Stimulated activated CD8-positive, alpha-beta memory T cell treated with anti-CD3 and anti-CD28 coated beads, Interleukin-12 subunit alpha, Interleukin-12 subunit beta, amount 100 ng/mL, for 24 hours (primary cell): Measurements from ENCODE around the gene PDE2A.

Experiments
- DNase-seq: peaks from one replicate; pipeline ENCODE4 v3.0.0-alpha.2; 2020; ENCODE audit errors: extremely low read depth

PDE2A gene

DNA sequence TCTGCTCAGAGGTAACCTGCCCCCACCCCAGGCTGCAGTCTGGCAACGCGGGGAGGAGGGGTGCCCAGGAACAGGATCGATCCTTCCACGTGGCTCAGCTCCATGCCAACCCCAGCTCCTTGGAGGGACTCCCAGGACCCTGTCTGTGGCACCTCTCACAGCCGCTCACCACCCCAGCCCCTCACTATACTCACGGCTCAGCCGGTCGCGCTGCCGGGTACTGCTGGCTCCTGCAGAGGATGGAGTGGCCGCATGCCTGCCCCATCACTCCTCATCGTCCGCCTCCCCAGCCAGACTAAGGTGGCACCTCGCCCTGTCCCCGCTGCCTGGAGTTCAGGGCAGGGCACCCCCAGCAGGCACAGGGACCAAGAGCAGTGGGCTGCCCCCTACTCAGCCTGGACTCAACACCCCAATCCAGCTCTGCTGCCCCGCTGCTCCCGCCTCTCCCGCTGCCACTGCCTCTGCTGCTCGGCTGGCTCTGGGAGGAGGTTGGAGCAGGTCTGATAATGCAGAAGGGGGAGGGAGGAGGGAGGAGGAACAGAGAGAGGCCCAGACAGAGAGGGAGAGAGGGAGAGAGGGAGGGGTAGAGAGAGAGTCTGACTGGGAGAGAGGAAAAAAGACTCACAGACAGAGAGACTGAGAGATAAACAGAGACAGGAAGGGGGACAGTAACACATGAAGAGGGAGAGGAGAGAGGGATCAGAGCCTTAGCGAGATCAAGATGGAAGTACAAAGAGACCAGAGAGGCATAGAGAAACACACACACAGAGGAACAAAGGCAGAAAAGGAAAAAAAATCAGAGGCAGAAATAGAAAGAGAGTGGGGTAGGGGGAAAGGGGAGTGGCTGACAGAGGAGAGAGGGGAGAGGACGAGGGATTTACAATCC is at the start of gene PDE2A:
Gene PDE2A, minus strand, starts transcription at position 480 of the 886 bp plus-strand sequence. Its CDS starts 215 bp downstream, at position 265.
- no peak for DNase-seq

DNA sequence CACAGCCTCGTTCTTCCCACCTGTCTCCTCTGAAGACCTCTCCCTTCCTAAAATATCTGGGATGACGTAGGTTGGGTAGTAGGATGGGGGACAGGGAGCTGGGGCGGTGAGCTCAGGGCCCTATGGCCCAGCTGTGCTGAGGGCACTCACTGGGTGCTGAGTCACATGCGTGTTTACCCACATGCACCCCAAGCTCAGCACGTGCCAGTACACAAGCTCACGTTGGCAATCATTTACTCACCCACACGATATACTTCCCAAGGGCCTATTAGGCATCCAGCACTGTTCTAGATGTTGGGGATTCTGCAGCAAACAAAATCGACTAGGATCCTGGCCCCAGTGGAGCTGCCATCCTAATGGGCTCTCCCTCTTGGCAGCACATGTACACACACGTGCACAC is 49.3 kb upstream of the PDE2A start:
- no peak for DNase-seq

DNA sequence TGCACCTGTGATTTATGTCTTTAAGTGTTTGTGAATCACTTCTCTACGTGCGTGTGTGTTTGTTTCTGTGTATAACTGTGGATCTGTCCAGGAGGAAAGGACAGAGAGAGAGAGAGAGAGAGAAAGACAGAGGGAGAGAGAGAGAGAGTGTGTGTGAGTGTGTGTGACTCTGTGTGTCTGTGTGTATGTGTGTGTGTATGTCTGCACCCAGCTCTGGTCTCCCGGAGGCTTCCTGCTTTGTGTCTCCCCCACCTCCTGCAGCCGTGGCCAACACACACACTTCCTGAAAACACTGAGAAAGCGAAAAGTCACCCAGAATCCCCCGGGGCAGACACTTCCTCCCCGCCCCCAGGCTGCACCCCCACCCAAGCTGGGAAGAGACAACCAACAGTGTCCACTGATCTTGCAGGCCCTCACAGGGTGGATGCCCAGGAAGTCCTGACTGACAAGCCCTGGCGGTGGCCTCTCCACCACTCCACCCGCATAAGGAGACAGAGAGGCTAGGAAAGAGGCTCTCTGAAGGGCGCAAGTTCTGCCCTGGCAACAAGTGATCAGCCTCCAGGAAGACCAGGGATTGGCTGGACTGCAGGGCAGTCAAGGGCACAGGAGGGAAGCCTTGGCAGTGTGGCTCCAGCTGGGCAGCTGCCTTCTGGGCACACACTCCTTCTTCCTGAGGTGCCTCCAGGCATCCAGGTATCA is 48.0 kb upstream of the PDE2A start:
- peak; percentile 58 for DNase-seq

DNA sequence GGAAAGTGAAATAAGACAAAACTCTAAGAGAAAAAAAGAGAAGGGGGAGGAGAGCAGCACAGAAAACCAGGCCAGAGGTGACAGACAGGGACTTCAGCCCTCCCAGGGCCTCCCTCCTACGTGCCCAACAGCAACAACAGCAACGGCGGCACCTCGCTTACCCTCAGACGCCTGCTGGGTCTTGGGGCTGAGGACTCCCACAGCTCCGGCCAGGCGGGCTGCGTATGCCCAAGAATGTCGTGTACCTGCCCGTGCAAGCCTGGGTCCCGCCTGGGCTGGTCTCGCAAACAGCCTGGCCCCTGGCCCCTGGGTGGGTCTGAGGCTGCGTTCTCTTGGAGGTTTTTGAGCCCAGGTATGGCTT is 47.4 kb upstream of the PDE2A start:
- DNase-seq = no peak

DNA sequence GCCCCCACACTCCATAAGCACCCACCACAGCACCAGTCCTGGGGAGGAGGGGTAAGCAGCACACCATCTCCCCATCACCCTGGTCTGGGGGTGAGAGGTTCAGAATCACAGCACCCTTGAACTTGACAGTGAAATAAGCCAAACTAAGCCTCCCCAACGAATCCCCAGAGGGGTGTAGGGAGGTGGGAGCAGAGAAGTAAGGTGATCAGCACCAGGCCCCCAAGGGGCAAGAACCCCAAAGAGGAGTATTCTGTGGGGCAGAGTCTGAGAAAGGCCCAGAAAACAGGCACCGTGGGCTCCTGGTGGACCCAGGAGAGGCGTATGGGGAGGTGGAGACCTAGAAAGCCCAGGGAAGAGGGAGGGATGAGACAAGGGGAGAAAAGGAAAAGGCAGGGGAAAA is 47.1 kb upstream of the PDE2A start:
- DNase-seq = no peak

DNA sequence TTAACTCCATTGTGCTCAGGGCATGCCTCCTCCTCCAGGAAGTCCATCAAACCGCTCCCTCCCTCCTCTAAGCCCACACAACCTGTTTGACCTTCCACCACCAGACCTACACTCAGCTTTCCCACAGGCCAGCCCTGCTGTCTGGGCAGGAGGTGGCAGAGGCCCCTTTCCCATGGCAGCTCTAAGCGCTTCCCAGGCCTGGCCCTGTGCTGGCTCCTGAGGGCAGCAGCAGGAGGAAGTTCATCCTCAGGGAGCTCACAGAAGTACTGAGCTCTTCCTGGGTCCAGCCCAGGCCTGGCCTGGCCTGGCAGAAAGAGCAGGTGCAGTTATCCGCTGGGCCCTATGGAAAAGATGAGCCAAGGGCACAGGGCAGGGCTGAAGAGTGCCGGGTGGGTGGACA is 46.6 kb upstream of the PDE2A start:
- DNase-seq = no peak

DNA sequence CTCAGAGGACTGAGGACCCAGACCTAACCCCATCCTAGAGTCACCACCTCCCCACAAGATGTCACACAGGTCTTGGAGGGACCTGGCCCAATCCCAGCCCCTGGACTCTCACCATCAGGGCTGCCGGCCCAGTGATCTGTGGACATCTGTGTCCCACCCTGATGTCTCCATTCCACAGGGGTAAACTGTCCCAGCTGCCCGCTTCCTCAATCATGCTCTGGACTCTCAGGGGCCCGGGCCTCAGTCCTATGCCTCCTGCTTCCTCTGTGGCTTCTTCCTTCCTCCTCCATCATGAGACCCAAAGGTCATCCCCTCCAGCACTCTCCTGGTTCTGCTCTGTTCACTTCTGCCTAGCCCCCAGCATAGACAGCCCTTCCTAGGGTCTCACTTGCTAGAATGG is 45.8 kb upstream of the PDE2A start:
- no peak for DNase-seq

DNA sequence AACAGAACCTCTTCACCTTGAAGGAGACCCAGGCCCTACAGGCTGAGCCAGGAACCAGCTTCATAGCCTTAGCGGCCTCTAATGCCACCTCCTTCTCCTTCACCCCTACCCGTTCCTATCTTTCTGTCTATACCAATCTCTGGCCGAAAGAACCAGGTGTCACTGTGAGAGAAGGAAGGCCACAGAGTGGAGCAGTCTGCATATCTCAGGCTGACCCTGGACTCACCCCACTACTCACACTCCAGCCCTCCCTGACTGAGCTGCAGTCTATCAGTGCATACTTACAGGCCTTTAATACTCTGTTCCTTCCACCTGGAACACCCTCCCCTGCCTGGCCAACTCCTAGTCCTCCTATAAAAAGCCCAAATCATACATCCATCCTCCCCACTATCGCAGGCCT is 45.3 kb upstream of the PDE2A start:
- no peak for DNase-seq

DNA sequence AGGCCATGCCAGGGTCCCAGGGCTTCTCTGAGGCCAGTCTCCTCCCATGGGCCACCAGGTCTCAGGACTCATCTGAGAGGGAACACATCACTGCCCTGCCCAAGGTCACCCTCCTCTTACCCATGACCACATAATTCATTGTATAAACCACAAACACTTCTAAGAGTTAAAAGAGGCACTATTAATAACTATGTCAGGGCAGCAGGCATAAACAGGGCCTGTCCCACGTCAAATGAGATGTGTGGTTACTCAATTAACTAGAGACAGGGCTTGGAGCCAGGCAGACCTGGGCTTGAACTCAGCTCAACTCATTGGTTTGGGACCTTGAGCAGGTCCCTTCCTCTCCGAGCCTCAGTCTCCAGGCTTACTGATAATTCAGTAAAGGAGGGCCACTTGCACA is 44.9 kb upstream of the PDE2A start:
- DNase-seq = no peak

DNA sequence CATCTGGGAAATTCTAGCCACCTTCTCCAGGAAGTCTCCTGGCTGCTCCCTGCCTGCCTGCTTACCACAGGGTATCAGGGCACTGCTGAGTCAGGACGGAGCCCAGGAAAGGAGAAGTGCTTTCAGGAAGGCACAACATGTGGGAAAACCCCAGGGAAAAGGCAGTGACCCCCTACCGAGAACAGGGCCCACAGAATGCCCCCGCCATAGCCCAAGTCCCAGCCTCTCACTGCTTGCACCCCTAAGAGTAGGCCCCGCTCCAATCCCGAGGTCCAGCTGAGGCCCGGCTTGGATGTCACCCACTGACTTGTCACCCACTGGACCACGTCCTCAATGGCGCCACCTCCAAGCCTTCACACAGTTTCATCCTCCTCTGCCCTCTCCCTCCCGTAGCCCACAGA is 43.9 kb upstream of the PDE2A start:
- no peak for DNase-seq

DNA sequence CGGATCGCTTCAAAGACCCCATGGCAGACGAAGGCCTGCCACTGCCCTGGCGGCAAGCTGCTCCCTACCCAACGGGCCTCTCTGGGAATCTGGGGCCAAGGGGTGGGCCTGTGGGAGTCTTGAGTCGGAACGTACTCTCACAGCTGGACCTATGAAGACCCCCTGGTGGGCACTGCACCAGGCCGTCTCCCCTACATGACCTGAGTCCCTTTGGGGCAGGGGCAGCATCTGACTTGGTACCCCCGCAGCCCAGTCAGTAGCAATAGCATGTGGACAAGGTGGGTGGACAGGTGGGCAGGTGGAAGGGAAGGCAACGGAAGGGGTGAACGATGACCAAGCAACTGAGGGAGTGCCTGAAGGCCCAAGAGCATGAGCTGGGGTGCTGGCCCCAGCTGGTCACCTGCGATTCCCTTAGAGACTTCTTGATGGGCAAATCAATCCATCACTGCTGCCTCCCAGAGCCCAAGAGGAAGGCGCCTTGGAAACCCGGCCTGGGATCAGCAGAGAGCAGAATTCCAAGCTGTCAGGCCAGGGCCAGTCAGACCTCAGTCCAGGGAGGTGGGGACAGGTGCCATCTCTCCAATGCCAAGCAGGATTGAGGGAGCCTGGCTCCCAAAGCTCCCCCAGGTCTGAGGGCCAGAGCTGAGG is 42.7 kb upstream of the PDE2A start:
- DNase-seq = no peak

DNA sequence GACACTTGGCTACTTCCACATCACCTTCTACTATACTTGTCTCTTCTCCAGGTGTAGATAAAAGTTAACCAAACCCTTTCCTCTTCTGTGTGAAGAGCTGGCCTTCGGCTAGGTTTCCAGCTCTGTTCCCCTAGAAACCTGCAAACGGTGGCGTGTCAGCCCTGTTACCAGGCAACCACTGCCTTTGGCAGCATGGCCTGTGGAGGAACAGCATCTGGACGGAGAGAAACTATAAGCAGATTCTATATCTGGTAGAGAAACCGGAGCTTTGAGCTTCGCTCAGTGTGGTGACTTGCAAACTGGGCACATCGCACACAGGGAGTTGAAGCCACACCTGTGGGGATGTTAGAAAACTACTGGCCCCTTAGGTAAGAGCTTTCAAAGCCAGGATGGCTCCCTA is 42.1 kb upstream of the PDE2A start:
- DNase-seq = no peak

DNA sequence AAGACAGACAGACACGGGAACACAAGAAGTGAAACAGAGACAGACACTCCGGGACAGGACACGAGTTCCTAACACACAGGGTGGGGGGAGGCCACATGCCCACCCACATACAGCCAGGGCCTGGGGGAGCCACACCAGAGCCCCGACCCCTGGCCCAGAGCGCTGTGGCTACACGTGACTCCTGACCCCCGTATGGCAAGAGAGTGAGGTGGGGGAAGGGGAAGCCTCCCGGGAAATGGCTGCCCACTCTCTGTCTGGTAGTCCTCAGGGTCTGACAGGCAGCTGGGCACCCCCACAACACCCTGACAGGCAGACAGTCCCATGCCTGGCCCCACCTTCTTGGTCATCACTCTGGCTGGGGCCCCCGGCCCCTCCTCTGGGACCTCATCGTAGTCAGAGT is 38.6 kb upstream of the PDE2A start:
- no peak for DNase-seq

DNA sequence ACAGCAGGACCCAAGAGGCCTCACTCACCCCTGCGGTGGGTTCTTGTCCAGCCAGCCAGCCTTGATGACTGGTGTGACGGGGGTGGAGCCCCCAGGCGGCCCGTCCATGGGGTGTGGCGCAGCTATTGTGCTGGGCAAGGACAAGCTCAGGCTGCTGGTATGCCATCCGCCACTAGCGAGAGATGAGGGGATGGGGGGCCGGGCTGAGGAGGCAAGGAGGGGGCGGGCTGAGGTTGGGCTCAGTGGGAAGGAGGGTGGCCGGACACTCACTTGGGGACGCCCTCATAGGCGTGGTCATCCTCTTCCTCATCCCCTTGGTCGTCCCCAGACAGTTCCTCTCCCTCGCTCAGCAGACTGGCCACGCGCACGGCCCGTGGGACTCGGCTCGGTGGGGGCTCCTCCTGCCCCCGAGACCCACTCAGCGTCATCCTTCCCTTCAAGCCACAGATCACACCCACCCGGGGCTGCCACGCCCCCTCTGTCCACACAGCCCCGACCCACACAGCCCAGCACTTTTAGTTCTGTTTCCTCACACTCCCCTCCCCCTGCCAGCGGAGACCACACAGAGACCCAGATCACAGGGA is 38.0 kb upstream of the PDE2A start:
- no peak for DNase-seq

DNA sequence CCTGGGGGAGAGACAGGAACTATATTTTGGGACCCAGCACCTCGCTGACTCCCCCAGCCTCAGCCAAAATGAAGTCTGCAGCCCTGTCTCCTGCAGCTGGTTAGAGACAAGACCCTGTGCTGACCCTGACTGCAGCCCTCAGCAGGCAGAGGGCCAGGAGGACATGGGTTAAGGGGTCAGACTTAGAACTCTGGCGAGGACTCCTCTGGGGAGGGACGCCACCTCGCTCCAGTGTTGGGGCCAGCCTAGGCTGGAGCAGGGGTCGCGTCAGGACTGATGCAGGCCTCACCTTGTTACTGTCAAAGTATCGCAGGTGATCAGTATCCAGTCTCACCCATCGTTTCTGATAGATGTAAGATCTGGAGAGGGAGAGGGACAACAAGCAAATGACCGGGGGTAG is 36.9 kb upstream of the PDE2A start:
- no peak for DNase-seq

DNA sequence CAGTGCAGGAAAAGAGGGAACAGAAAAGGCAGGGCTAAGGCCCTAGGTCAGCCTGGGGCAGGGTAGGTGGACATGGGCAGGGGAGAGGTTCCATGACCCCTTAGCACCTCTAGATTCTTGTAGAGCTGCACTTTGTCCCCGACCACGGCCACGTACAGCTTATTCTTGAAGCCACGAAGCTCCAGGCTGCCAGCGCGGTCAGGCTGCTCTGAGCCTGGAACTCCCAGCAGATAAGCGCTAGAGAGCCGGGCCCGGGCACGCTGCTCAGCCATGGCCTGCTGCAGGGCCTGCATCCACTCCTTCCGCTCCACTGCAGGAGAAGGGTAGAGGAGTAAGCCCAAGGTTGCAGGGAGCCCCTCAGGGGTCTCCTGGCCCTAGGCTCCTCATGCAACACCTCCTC is 36.1 kb upstream of the PDE2A start:
- DNase-seq = no peak

DNA sequence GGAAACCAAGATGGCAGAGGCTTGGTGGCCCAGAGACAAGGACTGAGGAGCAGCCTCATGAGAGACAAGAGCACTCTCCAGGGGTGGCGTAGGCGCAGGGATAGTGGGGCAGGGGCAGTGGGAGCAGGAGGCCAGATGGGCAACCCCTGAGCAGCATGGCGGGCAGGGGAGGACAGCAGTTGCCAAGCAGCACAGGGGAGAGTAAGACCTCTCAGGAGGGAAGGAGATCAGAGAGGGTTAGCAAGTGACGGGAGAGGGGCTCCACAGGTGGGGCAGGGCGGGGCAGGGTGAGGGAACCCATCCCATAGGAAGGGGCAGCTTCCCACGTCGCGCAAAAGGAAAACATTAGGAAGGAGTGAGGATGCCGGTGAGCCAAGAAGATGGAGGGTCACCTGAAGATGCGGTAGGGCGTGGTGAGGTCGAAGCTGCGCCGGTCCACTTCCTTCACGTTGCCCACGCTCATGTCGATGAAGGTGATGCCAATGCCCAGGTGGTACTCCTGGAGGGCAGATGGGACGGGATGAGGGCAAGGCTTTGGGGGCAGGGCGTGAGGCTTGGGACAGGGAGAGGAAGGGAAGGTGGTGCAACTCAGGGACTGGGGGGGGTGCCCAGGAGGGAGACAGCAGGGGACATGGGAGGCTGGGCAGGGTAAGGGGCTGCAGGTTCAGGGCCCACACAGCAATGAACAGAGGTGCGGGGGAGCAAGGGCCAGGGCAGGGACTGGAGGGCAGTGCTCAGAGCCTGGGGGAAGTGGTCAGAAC is 35.4 kb upstream of the PDE2A start:
- DNase-seq = no peak

DNA sequence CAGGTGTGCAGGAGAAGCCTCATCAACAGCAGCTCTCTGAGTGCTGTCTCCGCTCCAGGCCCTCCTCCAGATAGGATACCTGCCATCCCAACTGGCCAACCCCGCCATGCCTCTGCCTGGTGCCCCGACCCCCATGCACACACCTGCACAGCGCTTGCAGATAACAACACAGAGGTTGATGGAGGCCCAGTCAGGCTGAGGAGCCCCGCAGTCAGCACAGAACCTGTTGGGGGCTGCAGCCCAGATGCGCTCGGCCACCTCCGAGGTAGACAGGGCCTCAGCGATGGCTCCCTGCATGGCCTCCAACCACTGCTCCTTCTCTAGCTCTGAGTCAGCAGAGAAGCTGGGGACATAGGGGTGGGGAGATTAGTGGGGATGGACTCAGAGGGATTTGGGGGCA is 32.8 kb upstream of the PDE2A start:
- no peak for DNase-seq

DNA sequence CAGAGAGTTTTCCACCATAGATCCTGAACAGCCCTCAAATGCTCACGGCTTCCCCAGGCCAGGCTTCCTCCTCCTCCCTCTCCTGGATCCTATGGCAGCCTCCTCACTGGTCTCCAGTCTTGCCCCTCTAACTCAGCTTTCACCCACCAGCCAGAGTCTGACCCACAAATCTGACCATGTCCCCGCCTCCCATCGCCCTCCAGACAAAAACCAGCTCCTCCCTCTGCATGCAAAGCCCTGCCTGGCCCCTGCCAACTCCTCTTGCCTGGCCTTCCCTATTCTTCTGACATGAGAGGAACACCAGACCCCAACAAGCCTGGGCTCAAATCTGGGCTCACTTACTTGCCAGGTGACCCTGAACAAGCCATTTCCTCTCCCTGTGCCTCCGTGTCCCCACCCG is 32.4 kb upstream of the PDE2A start:
- no peak for DNase-seq

DNA sequence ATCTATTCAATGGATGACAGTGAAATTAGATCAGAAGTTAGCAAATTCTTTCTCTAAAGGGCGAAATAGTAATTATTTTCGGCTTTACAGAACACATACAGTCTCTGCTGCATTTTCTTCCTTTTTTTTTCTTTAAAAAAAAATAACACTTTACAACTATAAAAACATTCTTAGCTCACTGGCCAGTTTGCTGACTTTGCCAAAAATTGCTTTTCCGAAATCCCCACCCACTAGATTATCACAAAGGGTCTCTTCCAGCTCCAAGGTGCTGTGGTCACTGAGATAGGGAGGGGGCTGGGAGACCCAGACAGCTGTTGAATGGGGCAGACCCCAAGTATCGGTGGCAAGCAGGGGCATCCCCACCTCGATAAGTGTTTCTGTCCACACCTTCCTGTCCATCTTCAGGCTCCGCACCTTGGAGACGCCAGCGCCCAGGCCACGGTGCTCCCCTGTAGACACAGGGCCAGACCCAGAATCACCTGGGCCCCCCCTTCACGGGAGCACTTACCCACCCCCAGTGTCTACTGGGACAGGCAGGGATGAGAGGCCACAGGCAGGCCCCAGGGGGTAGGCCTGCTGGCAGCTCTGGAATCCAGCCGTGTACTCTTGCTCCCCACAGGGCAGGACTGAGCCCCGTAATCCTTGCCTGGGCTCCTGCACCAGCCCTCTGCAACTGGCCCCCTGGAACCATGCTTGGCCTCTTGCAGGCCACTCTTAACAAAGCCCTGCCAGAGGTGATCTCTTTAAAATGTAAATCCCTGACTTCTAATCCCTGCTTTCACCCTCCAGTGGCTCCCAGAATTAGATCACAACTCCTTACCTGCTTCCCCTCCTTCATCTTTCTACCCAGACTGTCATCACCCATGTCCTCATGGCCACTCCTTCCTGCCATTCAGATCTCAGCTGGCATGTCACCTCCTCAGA is 31.5 kb upstream of the PDE2A start:
- DNase-seq = no peak

DNA sequence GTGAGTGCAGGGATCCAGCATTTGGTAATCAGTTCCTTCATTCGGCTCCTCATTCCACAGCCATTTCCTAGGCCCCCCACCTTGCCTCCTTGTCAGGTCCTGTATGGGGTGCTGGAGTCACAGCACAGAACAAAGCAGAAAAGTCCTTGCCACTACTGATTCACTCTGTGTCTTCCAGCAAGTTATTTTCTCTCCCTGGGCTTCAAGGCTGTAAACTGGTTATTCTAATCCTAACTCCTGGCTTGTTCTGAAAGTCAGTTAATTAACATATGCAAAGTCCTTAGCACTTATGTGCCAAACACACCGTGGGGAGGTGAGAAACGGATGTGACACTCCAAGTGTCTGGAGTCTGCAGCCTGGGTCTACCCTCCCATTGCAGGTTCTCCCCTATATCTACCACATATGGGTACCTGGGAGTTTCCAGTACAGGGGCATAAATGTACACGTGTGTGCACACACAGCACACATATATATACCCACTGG is 30.6 kb upstream of the PDE2A start:
- DNase-seq = no peak
